GM12878 (cell line): Measurements from ENCODE around the gene PYGB. TPM values are rescaled to one million over a fixed set of nuclear protein-coding genes. Genes with fewer than 3 reads are reported as not detected.

Experiments used
- ATAC-seq: fragments of 200-7000 bp; cut with Tn5 transposase; 3 replicates; pipeline ENCODE4 v1.9.1; 2020; ENCODE audit warnings: mild to moderate bottlenecking, moderate library complexity
- BruUV-seq: library from RNA; stranded (reverse); fragments of 400-500 nt; replicated peaks from 2 replicates; lab custom pipeline; 2021; lab: Mats Ljungman, UMichigan
- CTCF ChIA-PET: fragments of 300-600 bp; sonication (Branson Sonifier 250); formaldehyde crosslinking; extraction: SDS; loops from one replicate; lab custom pipeline; 2021; ENCODE audit warnings: inconsistent platforms; lab: Yijun Ruan, JAX
- POLR2A ChIA-PET: fragments of 350-600 bp; formaldehyde crosslinking; extraction: SDS; loops from one replicate; lab custom pipeline; 2021; ENCODE audit warnings: inconsistent platforms; lab: Charles Lee
- RAD21 ChIA-PET: fragments of 300-600 bp; sonication (Branson Sonifier 250); formaldehyde crosslinking; loops from one replicate; lab custom pipeline; 2023; ENCODE audit warnings: antibody characterized with exemption; ENCODE audit not compliant: unreplicated experiment; lab: Charles Lee
- SMC1A ChIA-PET: fragments of 300-600 bp; sonication (Branson Sonifier 250); formaldehyde crosslinking; loops from one replicate; lab custom pipeline; 2023; ENCODE audit not compliant: unreplicated experiment, uncharacterized antibody; lab: Charles Lee
- DNase-seq: peaks from one replicate; pipeline ENCODE4 v3.0.0-alpha.2; 2011; ENCODE audit warnings: low read depth, low spot score
- FAIRE-seq: peaks from 3 replicates; lab custom pipeline; 2011; peaks lifted over from hg19 to GRCh38; lab: Jason Lieb, UNC
- H2AFZ ChIP-seq: 2 replicates; pipeline ENCODE4 v1.6.0; 2011; ENCODE audit warnings: low read depth, low read length, control low read depth; ENCODE audit not compliant: control insufficient read depth
- H3K27ac ChIP-seq: 2 replicates; pipeline ENCODE4 v1.5.1; 2011; ENCODE audit warnings: control low read depth; ENCODE audit not compliant: control insufficient read depth, insufficient read depth
- H3K27me3 ChIP-seq, 2 experiments: replicated peaks in 1 of 2; 2 replicates each; pipeline versions ENCODE4 v1.6.0 to v1.6.1; 2011; ENCODE audit warnings: low read length in 1 of 2; ENCODE audit not compliant: control insufficient read depth in 2 of 2, insufficient read depth in 2 of 2
- H3K36me3 ChIP-seq, 2 experiments: 2 replicates each; pipeline ENCODE4 v1.5.1; 2011; ENCODE audit warnings: low read length in 1 of 2; ENCODE audit not compliant: control insufficient read depth in 2 of 2, insufficient read depth in 2 of 2
- H3K4me1 ChIP-seq: 2 replicates; pipeline ENCODE4 v1.6.1; 2011; ENCODE audit warnings: mild to moderate bottlenecking, low read length, moderate library complexity, mixed read lengths; ENCODE audit not compliant: control insufficient read depth, insufficient read depth
- H3K4me2 ChIP-seq: 2 replicates; pipeline ENCODE4 v1.6.0; 2011; ENCODE audit warnings: control low read depth; ENCODE audit not compliant: control insufficient read depth, insufficient read depth
- H3K4me3 ChIP-seq: fragments of 200-600 bp; sonication (generic); 2 replicates; pipeline ENCODE4 v1.5.1; 2016
- H3K79me2 ChIP-seq: 2 replicates; pipeline ENCODE4 v1.6.0; 2011; ENCODE audit warnings: low read length; ENCODE audit not compliant: control insufficient read depth, insufficient read depth
- H3K9ac ChIP-seq: 2 replicates; pipeline ENCODE4 v1.8.0; 2011; ENCODE audit warnings: low read length, control low read depth, mixed read lengths; ENCODE audit not compliant: control insufficient read depth, insufficient read depth
- H3K9me3 ChIP-seq: replicated peaks from 3 replicates; pipeline ENCODE4 v1.5.1; 2011; ENCODE audit warnings: mild to moderate bottlenecking, low read length; ENCODE audit not compliant: control insufficient read depth, insufficient read depth
- H4K20me1 ChIP-seq: 2 replicates; pipeline ENCODE4 v1.6.0; 2011; ENCODE audit not compliant: control insufficient read depth, insufficient read depth
- E2F4 ChIP-seq: IDR thresholded peaks from 2 replicates; pipeline ENCODE4 v1.6.1; 2012; ENCODE audit warnings: low read depth, low read length, improper control_type of control experiment
- FOXK2 ChIP-seq: fragments of 450-650 bp; IDR thresholded peaks from 2 replicates; pipeline ENCODE4 v1.6.1; 2017; ENCODE audit warnings: mild to moderate bottlenecking, moderate library complexity
- HDGF ChIP-seq: fragments of 450-650 bp; IDR thresholded peaks from 2 replicates; pipeline ENCODE4 v1.6.1; 2016; ENCODE audit warnings: antibody characterized with exemption
- NFXL1 ChIP-seq: fragments of 450-650 bp; IDR thresholded peaks from 2 replicates; pipeline ENCODE4 v1.6.1; 2017; ENCODE audit warnings: antibody characterized with exemption, mild to moderate bottlenecking, borderline replicate concordance
- USF2 ChIP-seq: IDR thresholded peaks from 2 replicates; pipeline ENCODE4 v1.6.1; 2011; ENCODE audit warnings: low read depth, low read length, improper control_type of control experiment, borderline replicate concordance
- WGBS: methylation state at CpG from one replicate; pipeline ENCODE4 v1.1.6; 2016; ENCODE audit warnings: low lambda C conversion rate; ENCODE audit not compliant: insufficient replicate concordance, insufficient coverage; ENCODE audit errors: missing lambda C conversion rate; 5-methylcytosine and 5-hydroxymethylcytosine counted together
- in situ Hi-C: fragments of 300-500 bp; cut with MboI; formaldehyde crosslinking; loops from 9 replicates; pipeline ENCODE4 v1.14.3; 2018; ENCODE audit warnings: mixed read lengths
- intact Hi-C: fragments of 100-400 bp; cut with micrococcal nuclease; formaldehyde crosslinking; loops from one replicate; pipeline ENCODE4 v1.14.2; 2022; ENCODE audit not compliant: unreplicated experiment
- polyA plus RNA-seq, 11 experiments: library from polyadenylated mRNA; depleted of rRNA in 4 of 11; unstranded in 6 of 11; stranded (reverse) in 5 of 11; fragments of >200 nt; fragmentation: Nextera tagmentation in 4 of 11; fragmentation: Illumina TruSeq in 1 of 11; extraction: Ambion mirVana in 4 of 11; extraction: Trizol in 1 of 11; gene quantifications; 1 replicate in 1 of 11; 2 replicates in 10 of 11; pipeline versions ENCODE4 v1.2.1 to v1.2.3, GENCODE V29; 2011 to 2016; ENCODE audit warnings: inconsistent platforms in 2 of 11, missing spikeins in 2 of 11, low read depth in 1 of 11
- total RNA-seq, 4 experiments: library from RNA; depleted of rRNA in 3 of 4; stranded (reverse); fragments of >200 nt in 3 of 4; fragmentation: Illumina TruSeq in 1 of 4; extraction: Trizol in 1 of 4; gene quantifications; 2 replicates each; pipeline versions ENCODE4 v1.2.1 to v1.2.3, GENCODE V29; 2013 to 2021
- TF ChIP-seq, protein P1 (sequence below): fragments of 150-350 bp; IDR thresholded peaks from 2 replicates; pipeline ENCODE4 v1.6.1; 2016; ENCODE audit warnings: low read depth, low read length
- TF ChIP-seq, protein P2 (sequence below): fragments of 450-650 bp; IDR thresholded peaks from 2 replicates; pipeline ENCODE4 v1.6.1; 2017; ENCODE audit warnings: mild to moderate bottlenecking, moderate library complexity
- TF ChIP-seq, protein P3 (sequence below): IDR thresholded peaks from 2 replicates; pipeline ENCODE4 v1.6.1; 2012; ENCODE audit warnings: improper control_type of control experiment, low read depth, low read length; ENCODE audit not compliant: insufficient replicate concordance

Gene PYGB
- total and polyA plus RNA-seq, 10 of the 15 experiments (the other 5 are each of a cell fraction or from before 2014, with no cell fraction given), result 0.34 to 33.5 (median 21.8) TPM

GRCh38 chr20:25282796-25283195 is 34.9 kb downstream of the PYGB start:
- no peak overlapping the region for H3K4me3 ChIP-seq
- no peak overlapping the region; the same call in 1 of the 2 replicates for H3K4me2 ChIP-seq
- H3K9me3 ChIP-seq, result no peaks in the 10 kb centered on the region
- H2AFZ ChIP-seq, result no peak overlapping the region
- ATAC-seq (no peak), FAIRE-seq (no peak), DNase-seq (no peak)
- H3K4me1 ChIP-seq, result peaks cover 26% of the 10 kb centered on the region
- H3K27me3 ChIP-seq, result no peaks in the 10 kb centered on the region
- POLR2A ChIA-PET, result no interaction called here
- H3K36me3 ChIP-seq, result peaks cover 10 to 33% of the 10 kb centered on the region in 2 experiments; a peak in 3 of 4 replicates
- no peaks in the 10 kb centered on the region for H4K20me1 ChIP-seq
- no TSS peak for BruUV-seq
- RAD21 ChIA-PET, result no interaction called here
- in situ Hi-C loops, result no loop called here
- WGBS, result 93% methylated on average over 11 of the region's 11 CpGs
- CTCF ChIA-PET, result interaction anchor here (1.9 kb wide), 1 partner anchor 116 kb away, joined by 11 read pairs; no protein-coding TSS in a partner anchor
- SMC1A ChIA-PET, result interaction anchor here (1.6 kb wide), 1 partner anchor 116 kb away, joined by 9 read pairs; no protein-coding TSS in a partner anchor
- intact Hi-C loops, result no loop called here
- H3K79me2 ChIP-seq, result no peaks in the 10 kb centered on the region
- H3K9ac ChIP-seq, result no peak overlapping the region; the same call in 1 of the 2 replicates
- H3K27ac ChIP-seq, result no peak overlapping the region
- TF ChIP-seq HDGF (no peak), NFXL1 (no peak), E2F4 (no peak), USF2 (no peak), FOXK2 (no peak)
- TF ChIP-seq, protein P1, sequence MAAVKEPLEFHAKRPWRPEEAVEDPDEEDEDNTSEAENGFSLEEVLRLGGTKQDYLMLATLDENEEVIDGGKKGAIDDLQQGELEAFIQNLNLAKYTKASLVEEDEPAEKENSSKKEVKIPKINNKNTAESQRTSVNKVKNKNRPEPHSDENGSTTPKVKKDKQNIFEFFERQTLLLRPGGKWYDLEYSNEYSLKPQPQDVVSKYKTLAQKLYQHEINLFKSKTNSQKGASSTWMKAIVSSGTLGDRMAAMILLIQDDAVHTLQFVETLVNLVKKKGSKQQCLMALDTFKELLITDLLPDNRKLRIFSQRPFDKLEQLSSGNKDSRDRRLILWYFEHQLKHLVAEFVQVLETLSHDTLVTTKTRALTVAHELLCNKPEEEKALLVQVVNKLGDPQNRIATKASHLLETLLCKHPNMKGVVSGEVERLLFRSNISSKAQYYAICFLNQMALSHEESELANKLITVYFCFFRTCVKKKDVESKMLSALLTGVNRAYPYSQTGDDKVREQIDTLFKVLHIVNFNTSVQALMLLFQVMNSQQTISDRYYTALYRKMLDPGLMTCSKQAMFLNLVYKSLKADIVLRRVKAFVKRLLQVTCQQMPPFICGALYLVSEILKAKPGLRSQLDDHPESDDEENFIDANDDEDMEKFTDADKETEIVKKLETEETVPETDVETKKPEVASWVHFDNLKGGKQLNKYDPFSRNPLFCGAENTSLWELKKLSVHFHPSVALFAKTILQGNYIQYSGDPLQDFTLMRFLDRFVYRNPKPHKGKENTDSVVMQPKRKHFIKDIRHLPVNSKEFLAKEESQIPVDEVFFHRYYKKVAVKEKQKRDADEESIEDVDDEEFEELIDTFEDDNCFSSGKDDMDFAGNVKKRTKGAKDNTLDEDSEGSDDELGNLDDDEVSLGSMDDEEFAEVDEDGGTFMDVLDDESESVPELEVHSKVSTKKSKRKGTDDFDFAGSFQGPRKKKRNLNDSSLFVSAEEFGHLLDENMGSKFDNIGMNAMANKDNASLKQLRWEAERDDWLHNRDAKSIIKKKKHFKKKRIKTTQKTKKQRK, result no peak
- TF ChIP-seq, protein P2, sequence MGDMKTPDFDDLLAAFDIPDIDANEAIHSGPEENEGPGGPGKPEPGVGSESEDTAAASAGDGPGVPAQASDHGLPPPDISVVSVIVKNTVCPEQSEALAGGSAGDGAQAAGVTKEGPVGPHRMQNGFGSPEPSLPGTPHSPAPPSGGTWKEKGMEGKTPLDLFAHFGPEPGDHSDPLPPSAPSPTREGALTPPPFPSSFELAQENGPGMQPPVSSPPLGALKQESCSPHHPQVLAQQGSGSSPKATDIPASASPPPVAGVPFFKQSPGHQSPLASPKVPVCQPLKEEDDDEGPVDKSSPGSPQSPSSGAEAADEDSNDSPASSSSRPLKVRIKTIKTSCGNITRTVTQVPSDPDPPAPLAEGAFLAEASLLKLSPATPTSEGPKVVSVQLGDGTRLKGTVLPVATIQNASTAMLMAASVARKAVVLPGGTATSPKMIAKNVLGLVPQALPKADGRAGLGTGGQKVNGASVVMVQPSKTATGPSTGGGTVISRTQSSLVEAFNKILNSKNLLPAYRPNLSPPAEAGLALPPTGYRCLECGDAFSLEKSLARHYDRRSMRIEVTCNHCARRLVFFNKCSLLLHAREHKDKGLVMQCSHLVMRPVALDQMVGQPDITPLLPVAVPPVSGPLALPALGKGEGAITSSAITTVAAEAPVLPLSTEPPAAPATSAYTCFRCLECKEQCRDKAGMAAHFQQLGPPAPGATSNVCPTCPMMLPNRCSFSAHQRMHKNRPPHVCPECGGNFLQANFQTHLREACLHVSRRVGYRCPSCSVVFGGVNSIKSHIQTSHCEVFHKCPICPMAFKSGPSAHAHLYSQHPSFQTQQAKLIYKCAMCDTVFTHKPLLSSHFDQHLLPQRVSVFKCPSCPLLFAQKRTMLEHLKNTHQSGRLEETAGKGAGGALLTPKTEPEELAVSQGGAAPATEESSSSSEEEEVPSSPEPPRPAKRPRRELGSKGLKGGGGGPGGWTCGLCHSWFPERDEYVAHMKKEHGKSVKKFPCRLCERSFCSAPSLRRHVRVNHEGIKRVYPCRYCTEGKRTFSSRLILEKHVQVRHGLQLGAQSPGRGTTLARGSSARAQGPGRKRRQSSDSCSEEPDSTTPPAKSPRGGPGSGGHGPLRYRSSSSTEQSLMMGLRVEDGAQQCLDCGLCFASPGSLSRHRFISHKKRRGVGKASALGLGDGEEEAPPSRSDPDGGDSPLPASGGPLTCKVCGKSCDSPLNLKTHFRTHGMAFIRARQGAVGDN, result no peak
- TF ChIP-seq, protein P3, sequence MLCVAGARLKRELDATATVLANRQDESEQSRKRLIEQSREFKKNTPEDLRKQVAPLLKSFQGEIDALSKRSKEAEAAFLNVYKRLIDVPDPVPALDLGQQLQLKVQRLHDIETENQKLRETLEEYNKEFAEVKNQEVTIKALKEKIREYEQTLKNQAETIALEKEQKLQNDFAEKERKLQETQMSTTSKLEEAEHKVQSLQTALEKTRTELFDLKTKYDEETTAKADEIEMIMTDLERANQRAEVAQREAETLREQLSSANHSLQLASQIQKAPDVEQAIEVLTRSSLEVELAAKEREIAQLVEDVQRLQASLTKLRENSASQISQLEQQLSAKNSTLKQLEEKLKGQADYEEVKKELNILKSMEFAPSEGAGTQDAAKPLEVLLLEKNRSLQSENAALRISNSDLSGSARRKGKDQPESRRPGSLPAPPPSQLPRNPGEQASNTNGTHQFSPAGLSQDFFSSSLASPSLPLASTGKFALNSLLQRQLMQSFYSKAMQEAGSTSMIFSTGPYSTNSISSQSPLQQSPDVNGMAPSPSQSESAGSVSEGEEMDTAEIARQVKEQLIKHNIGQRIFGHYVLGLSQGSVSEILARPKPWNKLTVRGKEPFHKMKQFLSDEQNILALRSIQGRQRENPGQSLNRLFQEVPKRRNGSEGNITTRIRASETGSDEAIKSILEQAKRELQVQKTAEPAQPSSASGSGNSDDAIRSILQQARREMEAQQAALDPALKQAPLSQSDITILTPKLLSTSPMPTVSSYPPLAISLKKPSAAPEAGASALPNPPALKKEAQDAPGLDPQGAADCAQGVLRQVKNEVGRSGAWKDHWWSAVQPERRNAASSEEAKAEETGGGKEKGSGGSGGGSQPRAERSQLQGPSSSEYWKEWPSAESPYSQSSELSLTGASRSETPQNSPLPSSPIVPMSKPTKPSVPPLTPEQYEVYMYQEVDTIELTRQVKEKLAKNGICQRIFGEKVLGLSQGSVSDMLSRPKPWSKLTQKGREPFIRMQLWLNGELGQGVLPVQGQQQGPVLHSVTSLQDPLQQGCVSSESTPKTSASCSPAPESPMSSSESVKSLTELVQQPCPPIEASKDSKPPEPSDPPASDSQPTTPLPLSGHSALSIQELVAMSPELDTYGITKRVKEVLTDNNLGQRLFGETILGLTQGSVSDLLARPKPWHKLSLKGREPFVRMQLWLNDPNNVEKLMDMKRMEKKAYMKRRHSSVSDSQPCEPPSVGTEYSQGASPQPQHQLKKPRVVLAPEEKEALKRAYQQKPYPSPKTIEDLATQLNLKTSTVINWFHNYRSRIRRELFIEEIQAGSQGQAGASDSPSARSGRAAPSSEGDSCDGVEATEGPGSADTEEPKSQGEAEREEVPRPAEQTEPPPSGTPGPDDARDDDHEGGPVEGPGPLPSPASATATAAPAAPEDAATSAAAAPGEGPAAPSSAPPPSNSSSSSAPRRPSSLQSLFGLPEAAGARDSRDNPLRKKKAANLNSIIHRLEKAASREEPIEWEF, result no peak
